GM12878 (cell line): ENCODE results near the gene CLEC2A. TPM values are rescaled to one million over a fixed set of nuclear protein-coding genes. Genes with fewer than 3 reads are reported as not detected.

ENCODE experiments used
- ATAC-seq: fragments of 200-7000 bp; cut with Tn5 transposase; 3 replicates; pipeline ENCODE4 v1.9.1; 2020; ENCODE audit warnings: mild to moderate bottlenecking, moderate library complexity
- BruUV-seq: library from RNA; stranded (reverse); fragments of 400-500 nt; replicated peaks from 2 replicates; lab custom pipeline; 2021; lab: Mats Ljungman, UMichigan
- CTCF ChIA-PET: fragments of 300-600 bp; sonication (Branson Sonifier 250); formaldehyde crosslinking; extraction: SDS; loops from one replicate; lab custom pipeline; 2021; ENCODE audit warnings: inconsistent platforms; lab: Yijun Ruan, JAX
- POLR2A ChIA-PET: fragments of 350-600 bp; formaldehyde crosslinking; extraction: SDS; loops from one replicate; lab custom pipeline; 2021; ENCODE audit warnings: inconsistent platforms; lab: Charles Lee
- RAD21 ChIA-PET: fragments of 300-600 bp; sonication (Branson Sonifier 250); formaldehyde crosslinking; loops from one replicate; lab custom pipeline; 2023; ENCODE audit warnings: antibody characterized with exemption; ENCODE audit not compliant: unreplicated experiment; lab: Charles Lee
- SMC1A ChIA-PET: fragments of 300-600 bp; sonication (Branson Sonifier 250); formaldehyde crosslinking; loops from one replicate; lab custom pipeline; 2023; ENCODE audit not compliant: unreplicated experiment, uncharacterized antibody; lab: Charles Lee
- DNase-seq: peaks from one replicate; pipeline ENCODE4 v3.0.0-alpha.2; 2011; ENCODE audit warnings: low read depth, low spot score
- FAIRE-seq: peaks from 3 replicates; lab custom pipeline; 2011; peaks lifted over from hg19 to GRCh38; lab: Jason Lieb, UNC
- H2AFZ ChIP-seq: 2 replicates; pipeline ENCODE4 v1.6.0; 2011; ENCODE audit warnings: low read depth, low read length, control low read depth; ENCODE audit not compliant: control insufficient read depth
- H3K27ac ChIP-seq: 2 replicates; pipeline ENCODE4 v1.5.1; 2011; ENCODE audit warnings: control low read depth; ENCODE audit not compliant: control insufficient read depth, insufficient read depth
- H3K27me3 ChIP-seq, 2 experiments: replicated peaks in 1 of 2; 2 replicates each; pipeline versions ENCODE4 v1.6.0 to v1.6.1; 2011; ENCODE audit warnings: low read length in 1 of 2; ENCODE audit not compliant: control insufficient read depth in 2 of 2, insufficient read depth in 2 of 2
- H3K36me3 ChIP-seq, 2 experiments: 2 replicates each; pipeline ENCODE4 v1.5.1; 2011; ENCODE audit warnings: low read length in 1 of 2; ENCODE audit not compliant: control insufficient read depth in 2 of 2, insufficient read depth in 2 of 2
- H3K4me1 ChIP-seq: 2 replicates; pipeline ENCODE4 v1.6.1; 2011; ENCODE audit warnings: mild to moderate bottlenecking, low read length, moderate library complexity, mixed read lengths; ENCODE audit not compliant: control insufficient read depth, insufficient read depth
- H3K4me2 ChIP-seq: 2 replicates; pipeline ENCODE4 v1.6.0; 2011; ENCODE audit warnings: control low read depth; ENCODE audit not compliant: control insufficient read depth, insufficient read depth
- H3K4me3 ChIP-seq: fragments of 200-600 bp; sonication (generic); 2 replicates; pipeline ENCODE4 v1.5.1; 2016
- H3K79me2 ChIP-seq: 2 replicates; pipeline ENCODE4 v1.6.0; 2011; ENCODE audit warnings: low read length; ENCODE audit not compliant: control insufficient read depth, insufficient read depth
- H3K9ac ChIP-seq: 2 replicates; pipeline ENCODE4 v1.8.0; 2011; ENCODE audit warnings: low read length, control low read depth, mixed read lengths; ENCODE audit not compliant: control insufficient read depth, insufficient read depth
- H3K9me3 ChIP-seq: replicated peaks from 3 replicates; pipeline ENCODE4 v1.5.1; 2011; ENCODE audit warnings: mild to moderate bottlenecking, low read length; ENCODE audit not compliant: control insufficient read depth, insufficient read depth
- H4K20me1 ChIP-seq: 2 replicates; pipeline ENCODE4 v1.6.0; 2011; ENCODE audit not compliant: control insufficient read depth, insufficient read depth
- BRCA1 ChIP-seq: IDR thresholded peaks from 2 replicates; pipeline ENCODE4 v1.6.1; 2011; ENCODE audit warnings: low read depth, low read length, improper control_type of control experiment
- CBFB ChIP-seq: IDR thresholded peaks from 2 replicates; pipeline ENCODE4 v1.6.1; 2016; ENCODE audit warnings: antibody characterized with exemption, low read depth
- CBX3 ChIP-seq: fragments of 200-600 bp; sonication (generic); IDR thresholded peaks from 2 replicates; pipeline ENCODE4 v1.6.1; 2016; ENCODE audit warnings: low read depth, borderline replicate concordance
- CUX1 ChIP-seq: IDR thresholded peaks from 2 replicates; pipeline ENCODE4 v1.6.1; 2012; ENCODE audit warnings: improper control_type of control experiment, low read depth, low read length; ENCODE audit not compliant: insufficient replicate concordance
- HDAC2 ChIP-seq: fragments of 200-600 bp; sonication (generic); IDR thresholded peaks from 2 replicates; pipeline ENCODE4 v1.6.1; 2017
- KAT2A ChIP-seq: conservative IDR thresholded peaks from 2 replicates; pipeline ENCODE4 v1.6.1; 2011; ENCODE audit warnings: low read depth, low read length; ENCODE audit not compliant: control insufficient read depth
- LARP7 ChIP-seq: fragments of 450-650 bp; IDR thresholded peaks from 2 replicates; pipeline ENCODE4 v1.6.1; 2017; ENCODE audit warnings: mild to moderate bottlenecking
- RAD21 ChIP-seq: IDR thresholded peaks from 2 replicates; pipeline ENCODE4 v1.6.1; 2011; ENCODE audit warnings: mild to moderate bottlenecking, low read depth, low read length, moderate library complexity; ENCODE audit not compliant: insufficient read depth
- SRF ChIP-seq, 2 experiments: IDR thresholded peaks; 2 replicates each; pipeline ENCODE4 v1.6.1; 2011; ENCODE audit warnings: low read depth in 2 of 2, low read length in 2 of 2, mild to moderate bottlenecking in 1 of 2, moderate library complexity in 1 of 2
- TARDBP ChIP-seq: IDR thresholded peaks from 2 replicates; pipeline ENCODE4 v1.6.1; 2016; ENCODE audit warnings: borderline replicate concordance
- ZNF274 ChIP-seq: IDR thresholded peaks from one replicate; pipeline ENCODE4 v1.8.0; 2011; ENCODE audit not compliant: insufficient read length, insufficient read depth
- ZNF592 ChIP-seq: fragments of 450-650 bp; IDR thresholded peaks from 2 replicates; pipeline ENCODE4 v1.6.1; 2017; ENCODE audit warnings: mild to moderate bottlenecking, moderate library complexity
- WGBS: methylation state at CpG from one replicate; pipeline ENCODE4 v1.1.6; 2016; ENCODE audit warnings: low lambda C conversion rate; ENCODE audit not compliant: insufficient replicate concordance, insufficient coverage; ENCODE audit errors: missing lambda C conversion rate; 5-methylcytosine and 5-hydroxymethylcytosine counted together
- in situ Hi-C: fragments of 300-500 bp; cut with MboI; formaldehyde crosslinking; loops from 9 replicates; pipeline ENCODE4 v1.14.3; 2018; ENCODE audit warnings: mixed read lengths
- intact Hi-C: fragments of 100-400 bp; cut with micrococcal nuclease; formaldehyde crosslinking; loops from one replicate; pipeline ENCODE4 v1.14.2; 2022; ENCODE audit not compliant: unreplicated experiment
- polyA plus RNA-seq, 11 experiments: library from polyadenylated mRNA; depleted of rRNA in 4 of 11; unstranded in 6 of 11; stranded (reverse) in 5 of 11; fragments of >200 nt; fragmentation: Nextera tagmentation in 4 of 11; fragmentation: Illumina TruSeq in 1 of 11; extraction: Ambion mirVana in 4 of 11; extraction: Trizol in 1 of 11; gene quantifications; 1 replicate in 1 of 11; 2 replicates in 10 of 11; pipeline versions ENCODE4 v1.2.1 to v1.2.3, GENCODE V29; 2011 to 2016; ENCODE audit warnings: inconsistent platforms in 2 of 11, missing spikeins in 2 of 11, low read depth in 1 of 11
- total RNA-seq, 4 experiments: library from RNA; depleted of rRNA in 3 of 4; stranded (reverse); fragments of >200 nt in 3 of 4; fragmentation: Illumina TruSeq in 1 of 4; extraction: Trizol in 1 of 4; gene quantifications; 2 replicates each; pipeline versions ENCODE4 v1.2.1 to v1.2.3, GENCODE V29; 2013 to 2021

Gene CLEC2A
- total and polyA plus RNA-seq, 10 of the 15 experiments (the other 5 are each of a cell fraction or from before 2014, with no cell fraction given) = not detected

- 0% methylated on average over 1 of the region's 1 CpG for WGBS
- ATAC-seq (no peak), DNase-seq (no peak), FAIRE-seq (no peak)
- intact Hi-C loops = no loop called here
- Histone ChIP-seq H3K9ac (no peak within 1 kb of the TSS), H3K9me3 (peaks cover 7% of the 10 kb centered on the region; the same call in 1 of the 3 replicates), H3K4me1 (no peaks in the 10 kb centered on the region), H2AFZ (no peak within 1 kb of the TSS), H3K27me3 (no peaks in the 10 kb centered on the region), H3K79me2 (no peaks in the 10 kb centered on the region), H3K4me2 (no peak within 1 kb of the TSS), H3K27ac (no peak within 1 kb of the TSS), H3K36me3 (no peaks in the 10 kb centered on the region), H3K4me3 (no peak within 1 kb of the TSS), H4K20me1 (no peaks in the 10 kb centered on the region)
- no TSS peak for BruUV-seq
- ChIA-PET SMC1A (interaction anchor here (1.3 kb wide), 1 partner anchor 14 kb away, joined by 3 read pairs; no protein-coding TSS in a partner anchor), CTCF (no interaction called here), RAD21 (no interaction called here), POLR2A (no interaction called here)
- in situ Hi-C loops = no loop called here
- no peak for TF ChIP-seq RAD21
- no peak for TF ChIP-seq ZNF274
- TF ChIP-seq LARP7 = no peak
- TF ChIP-seq CBX3 = no peak
- TF ChIP-seq CBFB = no peak
- no peak for TF ChIP-seq SRF (IDR thresholded peaks at IDR 0.05; ENCODE audit: low read depth in 2 of 2, low read length in 2 of 2)
- TF ChIP-seq BRCA1 = no peak
- no peak for TF ChIP-seq KAT2A
- TF ChIP-seq CUX1 = no peak
- no peak for TF ChIP-seq TARDBP
- no peak for TF ChIP-seq ZNF592
- no peak for TF ChIP-seq HDAC2
Measured at GRCh38 chr12:9971181-9971580, 39.0 kb upstream of the CLEC2A start, which contains the start of gene CLEC12A. Gene CLEC12A, plus strand, starts transcription at chr12:9971409. Its CDS starts 188 bp downstream, at chr12:9971597.
